RWPE2 (cell line): ENCODE data around the gene ABHD8.

Experiments
- ATAC-seq: fragments of 200-7000 bp; cut with Tn5 transposase; 3 replicates; pipeline ENCODE4 v1.9.1; 2021; ENCODE audit warnings: low read depth
- DNase-seq: peaks from one replicate; pipeline ENCODE4 v3.0.0-alpha.2; 2020; ENCODE audit warnings: low spot score
- H3K27ac ChIP-seq: fragments of 450-650 bp; 2 replicates; pipeline ENCODE4 v1.5.1; 2017; ENCODE audit warnings: mild to moderate bottlenecking; ENCODE audit not compliant: poor library complexity, severe bottlenecking
- H3K27me3 ChIP-seq: fragments of 250-450 bp; sonication (Bioruptor Pico); 2 replicates; pipeline ENCODE4 v1.5.1; 2021; ENCODE audit warnings: mild to moderate bottlenecking, moderate library complexity; ENCODE audit not compliant: insufficient read depth, poor library complexity, severe bottlenecking
- H3K36me3 ChIP-seq: fragments of 250-450 bp; sonication (Bioruptor Pico); 2 replicates; pipeline ENCODE4 v1.5.1; 2020; ENCODE audit warnings: low read depth, mild to moderate bottlenecking, moderate library complexity
- H3K4me1 ChIP-seq: fragments of 250-450 bp; sonication (Bioruptor Pico); 2 replicates; pipeline ENCODE4 v1.5.1; 2021; ENCODE audit warnings: mild to moderate bottlenecking, moderate library complexity; ENCODE audit not compliant: insufficient read depth, poor library complexity, severe bottlenecking
- H3K4me3 ChIP-seq: fragments of 250-450 bp; sonication (Bioruptor Pico); 2 replicates; pipeline ENCODE4 v1.5.1; 2021; ENCODE audit warnings: mild to moderate bottlenecking, moderate library complexity; ENCODE audit not compliant: severe bottlenecking
- H3K9me3 ChIP-seq: fragments of 250-450 bp; sonication (Bioruptor Pico); 2 replicates; pipeline ENCODE4 v1.5.1; 2021; ENCODE audit warnings: mild to moderate bottlenecking, moderate library complexity; ENCODE audit not compliant: severe bottlenecking
- CTCF ChIP-seq: fragments of 450-650 bp; IDR thresholded peaks from one replicate; pipeline ENCODE4 v1.5.1; 2017; ENCODE audit warnings: mild to moderate bottlenecking, moderate library complexity; ENCODE audit not compliant: poor library complexity, severe bottlenecking

ABHD8 gene

GRCh38 chr19:17340871-17341357 is 37.7 kb upstream of the ABHD8 start:
- Histone ChIP-seq H3K4me1 (no peaks in the 10 kb centered on the region), H3K27ac (no peak overlapping the region), H3K27me3 (no peaks in the 10 kb centered on the region), H3K4me3 (no peak overlapping the region), H3K9me3 (no peaks in the 10 kb centered on the region), H3K36me3 (peaks cover 16% of the 10 kb centered on the region)
- ATAC-seq, result no peak
- TF ChIP-seq CTCF, result no peak
- DNase-seq, result no peak

- DNase-seq (no peak), ATAC-seq (no peak)
- TF ChIP-seq CTCF, result no peak
- Histone ChIP-seq H3K27ac (no peak overlapping the region), H3K4me3 (no peak overlapping the region), H3K4me1 (no peaks in the 10 kb centered on the region), H3K36me3 (peaks cover 16% of the 10 kb centered on the region), H3K9me3 (no peaks in the 10 kb centered on the region), H3K27me3 (no peaks in the 10 kb centered on the region)
These were observed 37.2 kb upstream of the ABHD8 start for GRCh38 chr19:17340302-17340870.

- no peaks in the 10 kb centered on the region for H3K4me1 ChIP-seq
- ATAC-seq (no peak), DNase-seq (peak; percentile 68)
- H3K27ac ChIP-seq, result no peak overlapping the region
- no peaks in the 10 kb centered on the region for H3K9me3 ChIP-seq
- no peak for TF ChIP-seq CTCF
- H3K36me3 ChIP-seq, result peaks cover 16% of the 10 kb centered on the region
- H3K27me3 ChIP-seq, result no peaks in the 10 kb centered on the region
- H3K4me3 ChIP-seq, result no peak overlapping the region
These were observed 36.0 kb upstream of the ABHD8 start for GRCh38 chr19:17339088-17339741.

- Histone ChIP-seq H3K27me3 (no peaks in the 10 kb centered on the region), H3K36me3 (peaks cover 16% of the 10 kb centered on the region), H3K9me3 (no peaks in the 10 kb centered on the region), H3K4me3 (peak overlapping the region; percentile 89), H3K27ac (peak overlapping the region; percentile 85), H3K4me1 (no peaks in the 10 kb centered on the region)
- no peak for TF ChIP-seq CTCF
- ATAC-seq, result no peak
- no peak for DNase-seq
These were observed 35.3 kb upstream of the ABHD8 start for GRCh38 chr19:17338433-17339078.
